NT2/D1 (cell line): ENCODE results near the gene IGFBP1.

Experiments
- SUZ12 ChIP-seq: IDR thresholded peaks from 2 replicates; pipeline ENCODE4 v1.6.1; 2011; ENCODE audit not compliant: insufficient read length, insufficient read depth; ENCODE audit errors: extremely low read depth
- YY1 ChIP-seq: IDR thresholded peaks from 2 replicates; pipeline ENCODE4 v1.6.1; 2011; ENCODE audit not compliant: insufficient read length, insufficient read depth
- ZNF274 ChIP-seq: IDR thresholded peaks from 2 replicates; pipeline ENCODE4 v1.6.1; 2011; ENCODE audit warnings: mild to moderate bottlenecking, low read depth, low read length

DNA sequence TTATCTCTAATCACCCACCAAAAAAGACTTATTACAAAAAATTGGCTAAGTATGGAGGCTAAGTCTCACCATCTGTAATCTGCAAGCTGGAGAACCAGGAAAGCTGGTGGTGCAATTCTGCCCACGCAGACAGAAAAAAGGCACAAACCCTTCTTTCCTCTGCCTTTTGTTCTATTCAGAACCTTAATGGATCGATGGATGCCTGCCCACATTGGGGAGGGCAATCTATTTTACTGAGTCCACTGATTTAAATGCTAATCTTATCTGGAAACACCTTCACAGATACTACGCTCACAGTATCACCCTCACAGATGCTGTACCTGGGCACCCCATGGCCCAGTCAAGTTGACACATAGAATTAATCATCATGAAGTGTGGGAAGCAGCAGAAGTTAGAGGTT is 22.6 kb downstream of the IGFBP1 start:
- TF ChIP-seq ZNF274 (no peak), YY1 (no peak), SUZ12 (no peak)
